ENCODE data around the gene SPATA9.
A peak's percentile ranks its signal among the peaks of the same experiment; 100 is the strongest.
"Not testable (repeated sequence)": the region's sequence is repeated elsewhere in the genome, so short reads cannot be mapped to it uniquely, and the experiment has no call there.

SPATA9 gene

DNA sequence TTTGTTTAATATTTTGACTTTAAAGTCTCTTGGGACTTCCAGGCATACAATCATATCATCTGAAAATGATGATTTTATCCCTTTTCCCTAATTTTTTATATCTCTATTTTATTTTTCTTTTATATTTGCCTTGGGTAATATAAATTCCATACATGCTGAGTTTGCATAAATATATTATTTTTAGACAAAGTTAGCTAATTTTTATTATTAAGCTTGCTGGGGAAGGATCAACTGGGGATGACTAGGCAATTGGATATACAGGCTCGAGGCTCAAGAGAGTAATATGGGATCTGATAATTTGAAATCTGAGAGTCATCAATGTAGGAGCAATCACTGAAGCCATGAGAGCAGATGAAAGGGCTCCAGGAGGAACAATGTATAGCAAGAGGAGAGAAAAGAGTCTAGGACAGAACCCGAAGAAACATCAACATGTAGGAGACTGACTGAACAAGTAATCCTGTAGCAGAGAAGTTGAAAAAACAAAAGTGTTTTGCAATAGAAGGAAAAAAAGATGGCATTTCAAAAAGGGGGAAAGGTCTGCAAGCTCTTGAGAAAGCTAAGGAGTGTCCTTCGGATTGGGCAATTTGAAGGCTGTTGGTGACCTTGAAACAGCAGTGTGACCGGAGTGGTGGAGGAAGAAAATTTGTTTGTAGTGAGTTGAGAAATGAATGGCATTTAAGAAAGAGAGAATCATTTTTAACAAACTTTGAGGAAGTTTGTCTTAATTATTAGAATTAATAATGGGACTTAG is 31.3 kb upstream of the SPATA9 start:
- H3K4me3 ChIP-seq (ENCODE audit: low read length), result no peak overlapping the region
- no peak for DNase-seq (ENCODE audit: low read depth)
- TF ChIP-seq, protein P1, sequence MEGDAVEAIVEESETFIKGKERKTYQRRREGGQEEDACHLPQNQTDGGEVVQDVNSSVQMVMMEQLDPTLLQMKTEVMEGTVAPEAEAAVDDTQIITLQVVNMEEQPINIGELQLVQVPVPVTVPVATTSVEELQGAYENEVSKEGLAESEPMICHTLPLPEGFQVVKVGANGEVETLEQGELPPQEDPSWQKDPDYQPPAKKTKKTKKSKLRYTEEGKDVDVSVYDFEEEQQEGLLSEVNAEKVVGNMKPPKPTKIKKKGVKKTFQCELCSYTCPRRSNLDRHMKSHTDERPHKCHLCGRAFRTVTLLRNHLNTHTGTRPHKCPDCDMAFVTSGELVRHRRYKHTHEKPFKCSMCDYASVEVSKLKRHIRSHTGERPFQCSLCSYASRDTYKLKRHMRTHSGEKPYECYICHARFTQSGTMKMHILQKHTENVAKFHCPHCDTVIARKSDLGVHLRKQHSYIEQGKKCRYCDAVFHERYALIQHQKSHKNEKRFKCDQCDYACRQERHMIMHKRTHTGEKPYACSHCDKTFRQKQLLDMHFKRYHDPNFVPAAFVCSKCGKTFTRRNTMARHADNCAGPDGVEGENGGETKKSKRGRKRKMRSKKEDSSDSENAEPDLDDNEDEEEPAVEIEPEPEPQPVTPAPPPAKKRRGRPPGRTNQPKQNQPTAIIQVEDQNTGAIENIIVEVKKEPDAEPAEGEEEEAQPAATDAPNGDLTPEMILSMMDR (conservative IDR thresholded peaks at IDR 0.05; ENCODE audit: low read length), result no peak

DNA sequence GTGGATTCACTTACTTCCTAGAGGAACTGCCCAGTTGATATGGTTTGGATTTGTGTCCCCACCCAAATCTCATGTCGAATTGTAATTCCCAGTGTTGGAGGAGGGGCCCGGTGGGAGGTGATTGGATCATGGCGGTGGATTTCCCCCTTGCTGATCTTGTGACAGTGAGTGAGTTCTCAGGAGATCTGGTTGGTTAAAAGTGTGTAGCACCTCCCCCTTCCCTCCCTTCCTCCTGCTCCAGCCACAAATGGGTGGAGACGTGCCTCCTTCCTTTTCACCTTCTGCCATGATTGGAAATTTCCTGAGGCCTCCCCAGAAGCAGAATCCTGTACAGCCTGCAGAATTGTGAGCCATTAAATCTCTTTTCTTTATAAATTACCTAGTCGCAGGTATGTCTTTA is 30.5 kb upstream of the SPATA9 start:
- DNase-seq (ENCODE audit: low read depth), result not testable (repeated sequence)

DNA sequence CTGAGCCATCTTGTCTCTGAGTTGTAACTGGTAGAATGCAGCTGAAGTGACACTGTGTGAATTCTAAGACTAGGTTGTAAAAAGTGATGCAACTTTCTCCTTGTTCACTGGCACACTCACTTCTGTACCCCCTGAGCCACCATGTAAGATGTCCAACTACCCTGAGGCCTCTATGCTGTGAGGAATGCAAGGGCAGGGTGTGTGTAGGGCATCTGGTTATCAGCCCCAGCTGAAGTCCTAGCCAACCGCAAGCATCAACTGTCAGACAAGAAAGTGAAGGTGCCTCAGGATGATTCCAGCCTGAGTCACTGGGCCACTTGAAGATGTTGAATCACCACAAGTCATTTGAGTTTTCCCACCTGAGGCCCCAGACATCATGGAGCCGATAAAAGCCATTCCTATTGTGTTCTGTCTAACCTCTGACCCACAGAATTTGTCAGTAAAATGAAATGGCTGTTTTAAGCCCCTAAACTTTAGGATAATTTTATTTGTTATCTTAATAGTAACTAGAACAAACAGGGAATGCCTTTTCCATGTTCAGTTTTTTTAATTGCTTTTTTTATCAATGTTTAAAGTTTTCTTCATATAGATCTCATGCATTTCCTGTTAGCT is 29.7 kb upstream of the SPATA9 start:
- H3K4me3 ChIP-seq (ENCODE audit: low read length), result no peak overlapping the region
- TF ChIP-seq, protein P1 (conservative IDR thresholded peaks at IDR 0.05; ENCODE audit: low read length), result no peak
- DNase-seq (ENCODE audit: low read depth), result peak; percentile 83

More for the DNA sequence above, 30.5 kb upstream of the SPATA9 start:
- not testable (repeated sequence) for H3K4me3 ChIP-seq (ENCODE audit: low read length)

DNA sequence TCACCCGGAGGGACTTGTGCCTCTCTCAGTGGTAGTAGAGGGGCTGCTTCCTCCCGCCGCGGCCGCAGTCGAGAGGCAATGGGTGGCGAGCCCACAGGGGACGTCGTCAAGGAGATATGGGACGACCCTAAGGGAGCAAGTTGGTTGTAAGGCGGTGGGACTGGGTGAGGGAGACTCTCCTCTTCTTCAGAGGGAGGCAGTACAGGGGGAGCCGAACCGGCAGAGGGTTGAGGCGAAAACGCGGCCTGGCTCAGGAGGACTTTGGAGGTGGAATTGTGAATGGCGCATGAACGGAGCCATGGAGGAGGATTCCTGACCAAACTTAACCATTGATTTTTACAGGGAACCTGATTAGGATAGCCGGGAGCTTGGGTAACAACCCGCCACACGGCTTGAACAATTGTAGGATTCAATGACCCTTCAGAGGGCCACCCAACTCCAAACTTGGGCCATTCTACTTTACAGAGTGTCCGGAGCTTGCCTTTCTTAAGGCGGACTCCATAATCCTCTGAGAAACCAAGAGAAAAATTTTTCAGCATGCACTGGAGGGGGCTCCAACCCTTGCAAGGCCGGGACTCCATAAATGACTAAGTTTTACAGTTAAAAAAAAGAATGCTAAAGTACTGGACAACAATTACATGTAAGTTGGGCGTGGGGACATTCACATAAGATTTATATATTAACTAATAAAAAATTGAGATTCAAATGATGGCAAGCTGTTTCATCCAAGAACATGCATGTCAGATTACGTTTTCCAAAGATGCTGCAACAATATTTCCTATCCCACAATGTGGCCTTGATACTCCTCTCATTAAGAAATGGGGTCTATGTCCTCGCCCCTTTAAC is 28.9 kb upstream of the SPATA9 start:
- H3K4me3 ChIP-seq (ENCODE audit: low read length), result no peak overlapping the region
- DNase-seq (ENCODE audit: low read depth), result no peak
- TF ChIP-seq, protein P1 (conservative IDR thresholded peaks at IDR 0.05; ENCODE audit: low read length), result no peak

DNA sequence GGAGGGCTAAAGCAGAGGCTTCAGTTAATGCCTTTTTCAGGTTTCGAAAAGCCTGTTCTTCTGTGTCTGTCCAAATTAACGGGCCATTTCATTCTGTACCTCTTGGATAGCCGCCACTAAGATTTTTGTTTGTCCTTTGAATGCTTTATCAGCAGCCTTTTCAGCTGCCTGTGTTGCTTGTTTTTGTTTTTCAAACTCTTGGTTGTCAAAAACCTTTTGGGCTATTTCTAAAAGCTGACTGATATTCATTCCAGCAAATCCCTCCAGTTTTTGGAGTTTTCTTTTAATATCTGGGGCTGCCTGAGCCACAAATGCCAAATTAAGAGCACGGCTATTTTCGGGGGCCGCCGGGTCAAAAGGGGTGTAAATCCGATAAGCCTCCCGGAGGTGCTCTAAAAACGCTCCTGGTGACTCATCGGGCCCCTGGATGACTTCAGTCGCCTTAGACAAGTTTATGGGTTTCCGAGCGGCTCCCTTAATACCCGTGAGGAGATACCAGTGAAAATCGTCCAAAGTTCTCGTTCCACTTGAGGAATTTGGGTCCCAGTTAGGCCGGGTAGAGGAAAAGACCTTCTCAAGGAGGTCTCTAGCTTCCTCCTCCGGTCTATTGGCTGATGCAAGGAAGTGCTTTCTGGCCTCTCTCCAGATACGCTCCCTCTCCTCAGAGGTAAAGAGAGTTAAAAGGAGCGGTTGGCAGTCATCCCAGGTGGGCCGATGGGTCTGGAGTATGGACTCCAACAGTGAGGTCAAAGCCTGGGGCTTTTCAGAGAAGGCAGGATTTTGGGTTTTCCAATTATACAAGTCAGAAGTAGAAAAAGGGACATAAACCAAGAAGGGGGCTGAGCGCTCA is 28.1 kb upstream of the SPATA9 start:
- not testable (repeated sequence) for H3K4me3 ChIP-seq (ENCODE audit: low read length)

DNA sequence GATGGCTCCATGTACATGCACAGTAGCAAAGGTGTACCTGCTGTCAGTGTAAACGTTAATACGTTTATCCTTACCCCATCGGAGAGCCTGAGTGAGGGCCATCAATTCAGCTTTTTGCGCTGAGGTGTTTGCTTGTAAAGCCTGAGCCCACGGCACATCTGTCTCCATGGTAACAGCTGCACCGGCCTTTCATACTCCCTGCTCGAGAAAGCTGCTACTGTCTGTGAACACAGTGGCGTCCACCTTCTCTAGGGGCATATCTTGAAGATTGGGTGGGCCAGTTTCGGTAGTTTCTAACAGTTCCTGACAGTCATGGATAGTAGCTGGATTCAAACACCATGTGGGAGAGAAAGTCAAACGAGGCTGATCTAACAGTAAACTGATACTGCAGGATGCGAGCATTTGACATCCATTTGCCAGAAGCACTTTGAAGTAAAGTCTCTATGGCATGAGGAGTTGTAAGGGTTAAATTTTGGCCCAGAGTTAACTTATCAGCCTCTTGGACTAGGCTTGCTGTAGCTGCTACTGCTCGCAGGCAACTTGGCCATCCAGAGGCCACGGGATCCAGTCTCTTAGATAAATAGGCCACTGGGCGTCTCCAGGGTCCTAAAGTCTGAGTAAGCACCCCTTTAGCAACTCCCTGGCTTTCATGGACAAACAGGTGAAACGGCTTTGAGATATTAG is 27.3 kb upstream of the SPATA9 start:
- TF ChIP-seq, protein P1 (conservative IDR thresholded peaks at IDR 0.05; ENCODE audit: low read length), result no peak
- no peak overlapping the region for H3K4me3 ChIP-seq (ENCODE audit: low read length)
- no peak for DNase-seq (ENCODE audit: low read depth)

More for the DNA sequence above, 28.1 kb upstream of the SPATA9 start:
- not testable (repeated sequence) for DNase-seq (ENCODE audit: low read depth)

DNA sequence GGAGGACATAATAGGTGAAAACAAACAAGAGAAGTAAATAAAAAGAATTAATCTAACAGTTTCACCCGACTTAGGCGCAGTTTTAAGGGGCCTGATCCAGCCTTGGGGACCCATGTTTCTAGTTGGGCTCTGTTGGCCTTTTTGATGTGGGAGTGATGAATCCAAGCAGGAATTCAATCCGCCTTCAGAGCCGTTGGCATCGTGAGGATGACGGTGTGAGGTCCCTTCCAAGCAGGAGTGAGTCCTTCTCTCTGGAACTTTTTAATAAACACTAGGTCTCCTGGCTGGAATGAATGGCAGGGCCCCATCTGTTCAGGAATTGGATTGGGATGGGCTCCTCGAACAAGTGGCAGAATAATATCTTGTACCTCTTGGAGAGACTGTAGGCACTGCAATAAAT is 26.1 kb upstream of the SPATA9 start:
- TF ChIP-seq, protein P1 (conservative IDR thresholded peaks at IDR 0.05; ENCODE audit: low read length), result no peak
- DNase-seq (ENCODE audit: low read depth), result no peak

DNA sequence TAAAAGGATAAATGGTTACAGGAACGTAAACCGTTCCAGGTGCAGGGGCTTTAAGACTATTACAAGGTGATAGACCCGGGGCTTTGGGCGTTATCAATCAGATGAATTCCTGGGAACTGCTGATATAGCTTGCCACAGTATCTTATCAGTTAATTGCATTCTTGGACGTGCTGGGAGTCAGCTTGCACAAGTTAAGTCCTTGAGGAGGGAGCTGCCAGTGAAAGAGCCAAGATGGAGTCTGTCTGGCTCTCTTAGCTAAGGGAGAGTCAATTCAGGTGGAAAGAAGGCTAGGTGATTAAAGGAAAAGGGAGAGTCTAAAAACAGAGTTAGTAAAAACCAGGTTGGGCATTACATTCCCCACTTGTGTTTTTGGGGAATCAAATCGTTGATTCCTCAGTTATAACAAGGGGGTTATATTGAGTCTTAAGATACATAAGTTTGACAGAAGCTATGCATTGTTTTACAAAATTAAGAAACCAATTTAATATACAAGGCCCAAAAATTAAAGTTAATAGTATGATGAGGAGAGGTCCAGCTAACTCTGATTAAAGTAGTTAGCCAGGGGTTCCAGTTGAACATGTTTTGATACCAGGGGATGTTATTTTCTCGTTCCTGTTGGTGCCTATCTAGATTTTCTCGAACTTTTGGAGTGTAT is 24.9 kb upstream of the SPATA9 start:
- not testable (repeated sequence) for H3K4me3 ChIP-seq (ENCODE audit: low read length); DNase-seq (ENCODE audit: low read depth)

More for the DNA sequence above, 26.1 kb upstream of the SPATA9 start:
- H3K4me3 ChIP-seq (ENCODE audit: low read length), result no peak overlapping the region
